Activated naive CD8-positive, alpha-beta T cell treated with anti-CD3 and anti-CD28 coated beads for 36 hours (primary cell): ENCODE results near the gene NRG4. TPM values are rescaled to one million over a fixed set of nuclear protein-coding genes. Genes with fewer than 3 reads are reported as not detected.
"Not testable (repeated sequence)": the region's sequence is repeated elsewhere in the genome, so short reads cannot be mapped to it uniquely, and the experiment has no call there.

Experiments
- DNase-seq: peaks from one replicate; pipeline ENCODE4 v3.0.0; 2021
- H3K27ac Mint-ChIP-seq: one replicate; pipeline ENCODE4 v1.8.0; 2022; ENCODE audit warnings: mild to moderate bottlenecking, moderate library complexity, mixed read lengths
- H3K27me3 Mint-ChIP-seq: one replicate; pipeline ENCODE4 v1.8.0; 2022; ENCODE audit warnings: mild to moderate bottlenecking, mixed read lengths
- H3K36me3 Mint-ChIP-seq: one replicate; pipeline ENCODE4 v1.8.0; 2021; ENCODE audit warnings: mild to moderate bottlenecking, mixed read lengths
- H3K4me1 Mint-ChIP-seq: one replicate; pipeline ENCODE4 v1.8.0; 2021; ENCODE audit warnings: mixed read lengths
- H3K4me3 Mint-ChIP-seq: one replicate; pipeline ENCODE4 v1.8.0; 2022; ENCODE audit warnings: mild to moderate bottlenecking, moderate library complexity, mixed read lengths
- H3K9me3 Mint-ChIP-seq: one replicate; pipeline ENCODE4 v1.8.0; 2022; ENCODE audit warnings: mixed read lengths
- total RNA-seq, 2 experiments: library from RNA; stranded (reverse); gene quantifications; one replicate each; pipeline ENCODE4 v1.2.3, GENCODE V29; 2021

NRG4 gene
- total RNA-seq, result not detected

- H3K9me3 Mint-ChIP-seq, result peaks cover 13% of the 10 kb centered on the region
- DNase-seq, result no peak
- H3K27ac Mint-ChIP-seq, result no peak within 1 kb of the TSS
- no peaks in the 10 kb centered on the region for H3K36me3 Mint-ChIP-seq
- peaks cover 4% of the 10 kb centered on the region for H3K4me1 Mint-ChIP-seq
- peaks cover 51% of the 10 kb centered on the region for H3K27me3 Mint-ChIP-seq
- no peak within 1 kb of the TSS for H3K4me3 Mint-ChIP-seq
Measured at GRCh38 chr15:76011627-76012551, at the start of gene NRG4. TSS of gene NRG4 (minus strand) at chr15:76012424. CDS start at chr15:76011230, 1,194 bp downstream.

GRCh38 chr15:76061700-76062099, 49.5 kb upstream of the NRG4 start:
- H3K4me3 Mint-ChIP-seq, result no peak overlapping the region
- H3K9me3 Mint-ChIP-seq, result no peaks in the 10 kb centered on the region
- H3K27me3 Mint-ChIP-seq, result peaks cover 78% of the 10 kb centered on the region
- no peak overlapping the region for H3K27ac Mint-ChIP-seq
- no peaks in the 10 kb centered on the region for H3K36me3 Mint-ChIP-seq
- no peak for DNase-seq
- H3K4me1 Mint-ChIP-seq, result peaks cover 47% of the 10 kb centered on the region

GRCh38 chr15:76060118-76060989, 48.1 kb upstream of the NRG4 start:
- peaks cover 73% of the 10 kb centered on the region for H3K27me3 Mint-ChIP-seq
- H3K27ac Mint-ChIP-seq, result no peak overlapping the region
- DNase-seq, result peak; percentile 68
- peak overlapping the region; percentile 72 for H3K4me3 Mint-ChIP-seq
- peaks cover 45% of the 10 kb centered on the region for H3K4me1 Mint-ChIP-seq
- H3K36me3 Mint-ChIP-seq, result no peaks in the 10 kb centered on the region
- no peaks in the 10 kb centered on the region for H3K9me3 Mint-ChIP-seq

GRCh38 chr15:76059320-76060117, 47.3 kb upstream of the NRG4 start, which contains the start of gene TMEM266:
TSS of gene TMEM266 (plus strand) at chr15:76059985. CDS start at chr15:76134264, 74,279 bp downstream.
- no peak within 1 kb of the TSS for H3K27ac Mint-ChIP-seq
- H3K9me3 Mint-ChIP-seq, result no peaks in the 10 kb centered on the region
- H3K4me3 Mint-ChIP-seq, result peak within 1 kb of the TSS; percentile 72
- DNase-seq, result peak; percentile 47
- peaks cover 39% of the 10 kb centered on the region for H3K4me1 Mint-ChIP-seq
- no peaks in the 10 kb centered on the region for H3K36me3 Mint-ChIP-seq
- H3K27me3 Mint-ChIP-seq, result peaks cover 65% of the 10 kb centered on the region

GRCh38 chr15:76058714-76059319, 46.6 kb upstream of the NRG4 start:
- H3K27ac Mint-ChIP-seq, result no peak overlapping the region
- DNase-seq, result peak; percentile 34
- H3K36me3 Mint-ChIP-seq, result no peaks in the 10 kb centered on the region
- no peaks in the 10 kb centered on the region for H3K9me3 Mint-ChIP-seq
- H3K27me3 Mint-ChIP-seq, result peaks cover 65% of the 10 kb centered on the region
- peak overlapping the region; percentile 64 for H3K4me3 Mint-ChIP-seq
- peaks cover 39% of the 10 kb centered on the region for H3K4me1 Mint-ChIP-seq

GRCh38 chr15:76057332-76058000, 45.2 kb upstream of the NRG4 start:
- no peak overlapping the region for H3K27ac Mint-ChIP-seq
- H3K27me3 Mint-ChIP-seq, result peaks cover 57% of the 10 kb centered on the region
- H3K4me1 Mint-ChIP-seq, result peaks cover 38% of the 10 kb centered on the region
- no peak overlapping the region for H3K4me3 Mint-ChIP-seq
- peak; percentile 18 for DNase-seq
- no peaks in the 10 kb centered on the region for H3K36me3 Mint-ChIP-seq
- no peaks in the 10 kb centered on the region for H3K9me3 Mint-ChIP-seq

GRCh38 chr15:76056931-76057330, 44.7 kb upstream of the NRG4 start:
- H3K9me3 Mint-ChIP-seq, result no peaks in the 10 kb centered on the region
- DNase-seq, result no peak
- no peak overlapping the region for H3K27ac Mint-ChIP-seq
- no peak overlapping the region for H3K4me3 Mint-ChIP-seq
- no peaks in the 10 kb centered on the region for H3K36me3 Mint-ChIP-seq
- peaks cover 53% of the 10 kb centered on the region for H3K27me3 Mint-ChIP-seq
- peaks cover 35% of the 10 kb centered on the region for H3K4me1 Mint-ChIP-seq

- Mint-ChIP-seq H3K27me3 (peaks cover 37% of the 10 kb centered on the region), H3K4me1 (peaks cover 23% of the 10 kb centered on the region)
- not testable (repeated sequence) for H3K36me3 Mint-ChIP-seq, H3K4me3 Mint-ChIP-seq, H3K27ac Mint-ChIP-seq, H3K9me3 Mint-ChIP-seq, DNase-seq
Measured at GRCh38 chr15:76054201-76054600, 42.0 kb upstream of the NRG4 start.

GRCh38 chr15:76038512-76038911, 26.3 kb upstream of the NRG4 start:
- DNase-seq, result no peak
- H3K4me1 Mint-ChIP-seq, result no peaks in the 10 kb centered on the region
- no peak overlapping the region for H3K27ac Mint-ChIP-seq
- H3K9me3 Mint-ChIP-seq, result peaks cover 22% of the 10 kb centered on the region
- peaks cover 6% of the 10 kb centered on the region for H3K36me3 Mint-ChIP-seq
- H3K4me3 Mint-ChIP-seq, result no peak overlapping the region
- H3K27me3 Mint-ChIP-seq, result peaks cover 33% of the 10 kb centered on the region

- peaks cover 18% of the 10 kb centered on the region for H3K27me3 Mint-ChIP-seq
- peaks cover 10% of the 10 kb centered on the region for H3K9me3 Mint-ChIP-seq
- H3K4me1 Mint-ChIP-seq, result no peaks in the 10 kb centered on the region
- DNase-seq, result no peak
- no peak overlapping the region for H3K4me3 Mint-ChIP-seq
- H3K27ac Mint-ChIP-seq, result no peak overlapping the region
- peaks cover 2% of the 10 kb centered on the region for H3K36me3 Mint-ChIP-seq
Measured at GRCh38 chr15:76035593-76035992, 23.4 kb upstream of the NRG4 start.

GRCh38 chr15:76034111-76034510, 21.9 kb upstream of the NRG4 start:
- H3K27ac Mint-ChIP-seq, result no peak overlapping the region
- H3K27me3 Mint-ChIP-seq, result peaks cover 17% of the 10 kb centered on the region
- H3K36me3 Mint-ChIP-seq, result no peaks in the 10 kb centered on the region
- no peak for DNase-seq
- peaks cover 1% of the 10 kb centered on the region for H3K9me3 Mint-ChIP-seq
- no peaks in the 10 kb centered on the region for H3K4me1 Mint-ChIP-seq
- H3K4me3 Mint-ChIP-seq, result no peak overlapping the region

- Mint-ChIP-seq H3K4me3 (no peak overlapping the region), H3K4me1 (no peaks in the 10 kb centered on the region), H3K9me3 (no peaks in the 10 kb centered on the region), H3K27me3 (peaks cover 11% of the 10 kb centered on the region), H3K27ac (no peak overlapping the region), H3K36me3 (no peaks in the 10 kb centered on the region)
- DNase-seq, result no peak
Measured at GRCh38 chr15:76033438-76033837, 21.2 kb upstream of the NRG4 start.

- Mint-ChIP-seq H3K9me3 (no peaks in the 10 kb centered on the region), H3K4me1 (no peaks in the 10 kb centered on the region), H3K36me3 (no peaks in the 10 kb centered on the region), H3K27me3 (peaks cover 11% of the 10 kb centered on the region), H3K27ac (no peak overlapping the region), H3K4me3 (no peak overlapping the region)
- no peak for DNase-seq
Measured at GRCh38 chr15:76032046-76032445, 19.8 kb upstream of the NRG4 start.
